H9 (cell line): ENCODE results near the gene SCFD2. TPM values are rescaled to one million over a fixed set of nuclear protein-coding genes. Genes with fewer than 3 reads are reported as not detected.

Experiments used
- DNase-seq: peaks from one replicate; pipeline ENCODE4 v3.0.0-alpha.2; 2017
- H2AFZ ChIP-seq: one replicate; pipeline ENCODE4 v1.6.1; 2013; ENCODE audit warnings: mild to moderate bottlenecking, low read length, control low read depth, moderate library complexity
- H2AK5ac ChIP-seq: 2 replicates; pipeline ENCODE4 v1.6.1; 2013; ENCODE audit warnings: low read length, control low read depth, mixed read lengths; ENCODE audit not compliant: insufficient read length
- H2BK120ac ChIP-seq: one replicate; pipeline ENCODE4 v1.6.1; 2013; ENCODE audit warnings: low read depth, mild to moderate bottlenecking, low read length, control low read depth, inconsistent platforms; ENCODE audit not compliant: poor library complexity, severe bottlenecking
- H2BK12ac ChIP-seq: 2 replicates; pipeline ENCODE4 v1.6.1; 2013; ENCODE audit warnings: low read length, control low read depth, mixed read lengths, low read depth; ENCODE audit not compliant: insufficient read length
- H2BK15ac ChIP-seq: 2 replicates; pipeline ENCODE4 v1.6.1; 2013; ENCODE audit warnings: low read depth, low read length, control low read depth
- H2BK20ac ChIP-seq: one replicate; pipeline ENCODE4 v1.6.1; 2013; ENCODE audit warnings: low read depth, mild to moderate bottlenecking, low read length, control low read depth, inconsistent platforms; ENCODE audit not compliant: poor library complexity, severe bottlenecking
- H2BK5ac ChIP-seq: 2 replicates; pipeline ENCODE4 v1.6.1; 2013; ENCODE audit warnings: low read length, control low read depth, mixed read lengths; ENCODE audit not compliant: insufficient read length
- H3K14ac ChIP-seq: 2 replicates; pipeline ENCODE4 v1.6.1; 2013; ENCODE audit warnings: low read length, control low read depth; ENCODE audit not compliant: insufficient read depth
- H3K18ac ChIP-seq: 2 replicates; pipeline ENCODE4 v1.6.1; 2013; ENCODE audit warnings: low read depth, mild to moderate bottlenecking, mixed read lengths, low read length, control low read depth; ENCODE audit not compliant: insufficient read length
- H3K23ac ChIP-seq: 2 replicates; pipeline ENCODE4 v1.6.1; 2013; ENCODE audit warnings: low read length, control low read depth, mixed read lengths, low read depth; ENCODE audit not compliant: insufficient read length
- H3K23me2 ChIP-seq: 2 replicates; pipeline ENCODE4 v1.6.1; 2013; ENCODE audit warnings: low read depth, mild to moderate bottlenecking, mixed read lengths, low read length, control low read depth; ENCODE audit not compliant: insufficient read length, poor library complexity, severe bottlenecking
- H3K27ac ChIP-seq: 2 replicates; pipeline ENCODE4 v1.5.1; 2013; ENCODE audit warnings: low read length, control low read depth, mixed read lengths, low read depth; ENCODE audit not compliant: insufficient read length
- H3K27me3 ChIP-seq: 2 replicates; pipeline ENCODE4 v1.6.1; 2013; ENCODE audit warnings: low read length, control low read depth, inconsistent platforms; ENCODE audit not compliant: insufficient read depth
- H3K4ac ChIP-seq: 2 replicates; pipeline ENCODE4 v1.6.1; 2013; ENCODE audit warnings: low read depth, mild to moderate bottlenecking, control low read depth, inconsistent platforms, low read length, moderate library complexity
- H3K4me1 ChIP-seq: 2 replicates; pipeline ENCODE4 v1.6.1; 2013; ENCODE audit warnings: low read length, control low read depth, inconsistent platforms; ENCODE audit not compliant: insufficient read depth
- H3K4me2 ChIP-seq: 2 replicates; pipeline ENCODE4 v1.6.1; 2013; ENCODE audit warnings: low read length, control low read depth, mixed read lengths; ENCODE audit not compliant: insufficient read length, insufficient read depth
- H3K56ac ChIP-seq: 2 replicates; pipeline ENCODE4 v1.6.1; 2013; ENCODE audit warnings: low read depth, mild to moderate bottlenecking, mixed read lengths, low read length, control low read depth; ENCODE audit not compliant: insufficient read length
- H3K79me1 ChIP-seq: 2 replicates; pipeline ENCODE4 v1.6.1; 2013; ENCODE audit warnings: low read depth, mild to moderate bottlenecking, moderate library complexity, low read length, control low read depth, inconsistent platforms; ENCODE audit not compliant: insufficient read depth, poor library complexity, severe bottlenecking
- H3K79me2 ChIP-seq: 2 replicates; pipeline ENCODE4 v1.6.1; 2013; ENCODE audit warnings: low read length, control low read depth, inconsistent platforms; ENCODE audit not compliant: insufficient read depth
- H3K9ac ChIP-seq: 2 replicates; pipeline ENCODE4 v1.6.1; 2013; ENCODE audit warnings: low read length, control low read depth, mixed read lengths; ENCODE audit not compliant: insufficient read length; ENCODE audit errors: extremely low read depth
- H3K9me3 ChIP-seq: one replicate; pipeline ENCODE4 v1.6.1; 2013; ENCODE audit warnings: low read depth, low read length, inconsistent platforms; ENCODE audit not compliant: control insufficient read depth
- H3T11ph ChIP-seq: one replicate; pipeline ENCODE4 v1.6.1; 2013; ENCODE audit warnings: mild to moderate bottlenecking, low read length, control low read depth, inconsistent platforms
- H4K20me1 ChIP-seq: one replicate; pipeline ENCODE4 v1.6.1; 2013; ENCODE audit not compliant: control insufficient read depth, insufficient read length, insufficient read depth
- H4K5ac ChIP-seq: 2 replicates; pipeline ENCODE4 v1.6.1; 2013; ENCODE audit warnings: low read depth, mild to moderate bottlenecking, mixed read lengths, low read length, control low read depth; ENCODE audit not compliant: insufficient read length
- H4K8ac ChIP-seq: replicated peaks from 2 replicates; pipeline ENCODE4 v1.6.1; 2013; ENCODE audit warnings: low read length, control low read depth, mixed read lengths, low read depth; ENCODE audit not compliant: insufficient read length
- H4K91ac ChIP-seq: 2 replicates; pipeline ENCODE4 v1.6.1; 2013; ENCODE audit warnings: low read depth, mild to moderate bottlenecking, moderate library complexity, mixed read lengths, low read length, control low read depth; ENCODE audit not compliant: insufficient read length
- H3K27ac Mint-ChIP-seq, 3 experiments: 2 replicates in 2 of 3; 3 replicates in 1 of 3; pipeline ENCODE4 v1.8.0; 2020 to 2021; ENCODE audit warnings: mixed read lengths in 3 of 3, mild to moderate bottlenecking in 1 of 3, moderate library complexity in 1 of 3
- H3K27me3 Mint-ChIP-seq: 2 replicates; pipeline ENCODE4 v1.8.0; 2021; ENCODE audit warnings: low read depth, mild to moderate bottlenecking, moderate library complexity, mixed read lengths
- H3K36me3 Mint-ChIP-seq, 3 experiments: 2 replicates in 2 of 3; 3 replicates in 1 of 3; pipeline ENCODE4 v1.8.0; 2020 to 2021; ENCODE audit warnings: low read depth in 3 of 3, mixed read lengths in 3 of 3; ENCODE audit not compliant: insufficient read depth in 1 of 3
- H3K4me1 Mint-ChIP-seq, 2 experiments: 2 replicates each; pipeline ENCODE4 v1.8.0; 2020; ENCODE audit warnings: mixed read lengths in 2 of 2
- H3K4me3 Mint-ChIP-seq, 2 experiments: 2 replicates in 1 of 2; 3 replicates in 1 of 2; pipeline ENCODE4 v1.8.0; 2020 to 2021; ENCODE audit warnings: mild to moderate bottlenecking in 2 of 2, mixed read lengths in 2 of 2, moderate library complexity in 1 of 2
- H3K9me3 Mint-ChIP-seq, 2 experiments: 2 replicates in 1 of 2; 3 replicates in 1 of 2; pipeline ENCODE4 v1.8.0; 2020; ENCODE audit warnings: mild to moderate bottlenecking in 2 of 2, mixed read lengths in 2 of 2, moderate library complexity in 1 of 2
- WGBS: extraction: QIAGEN DNeasy Blood & Tissue Kit; methylation state at CpG from one replicate; pipeline ENCODE4 v1.1.7; 2013; ENCODE audit warnings: missing lambda C conversion rate, low lambda C conversion rate, mixed read lengths; ENCODE audit not compliant: insufficient read length; ENCODE audit errors: extremely low coverage; 5-methylcytosine and 5-hydroxymethylcytosine counted together
- total RNA-seq: library from RNA; stranded (reverse); gene quantifications from 2 replicates; pipeline ENCODE4 v1.2.1, GENCODE V29; 2021
- TF ChIP-seq, protein P1 (sequence below): fragments of 200-600 bp; sonication (generic); conservative IDR thresholded peaks from 3 replicates; pipeline ENCODE4 v1.8.0; 2021; ENCODE audit warnings: antibody characterized with exemption, mild to moderate bottlenecking

The SCFD2 gene
- total RNA-seq, 1 experiment from 2014 or later = 10.1 TPM

DNA sequence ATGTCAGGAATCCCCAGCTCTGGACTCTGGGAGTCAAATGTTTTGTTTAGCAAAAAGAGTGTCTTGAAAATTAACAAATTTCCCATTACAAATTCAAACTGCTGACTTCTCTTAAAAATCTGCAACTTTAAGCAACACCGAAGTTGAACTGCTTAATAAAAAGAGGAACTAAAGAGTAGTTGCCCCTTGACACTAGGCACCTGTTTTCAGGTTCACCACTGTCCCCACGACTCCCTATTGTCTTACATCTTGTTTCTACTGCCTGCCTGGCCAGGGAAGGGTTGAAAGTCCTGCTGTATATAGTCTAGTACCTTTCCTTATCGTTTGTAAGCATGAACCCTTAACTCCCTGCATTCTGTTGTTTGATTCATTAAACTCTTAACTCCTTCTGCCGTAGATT lies 173.9 kb downstream of the SCFD2 start:
- TF ChIP-seq, protein P1, sequence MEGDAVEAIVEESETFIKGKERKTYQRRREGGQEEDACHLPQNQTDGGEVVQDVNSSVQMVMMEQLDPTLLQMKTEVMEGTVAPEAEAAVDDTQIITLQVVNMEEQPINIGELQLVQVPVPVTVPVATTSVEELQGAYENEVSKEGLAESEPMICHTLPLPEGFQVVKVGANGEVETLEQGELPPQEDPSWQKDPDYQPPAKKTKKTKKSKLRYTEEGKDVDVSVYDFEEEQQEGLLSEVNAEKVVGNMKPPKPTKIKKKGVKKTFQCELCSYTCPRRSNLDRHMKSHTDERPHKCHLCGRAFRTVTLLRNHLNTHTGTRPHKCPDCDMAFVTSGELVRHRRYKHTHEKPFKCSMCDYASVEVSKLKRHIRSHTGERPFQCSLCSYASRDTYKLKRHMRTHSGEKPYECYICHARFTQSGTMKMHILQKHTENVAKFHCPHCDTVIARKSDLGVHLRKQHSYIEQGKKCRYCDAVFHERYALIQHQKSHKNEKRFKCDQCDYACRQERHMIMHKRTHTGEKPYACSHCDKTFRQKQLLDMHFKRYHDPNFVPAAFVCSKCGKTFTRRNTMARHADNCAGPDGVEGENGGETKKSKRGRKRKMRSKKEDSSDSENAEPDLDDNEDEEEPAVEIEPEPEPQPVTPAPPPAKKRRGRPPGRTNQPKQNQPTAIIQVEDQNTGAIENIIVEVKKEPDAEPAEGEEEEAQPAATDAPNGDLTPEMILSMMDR = no peak
- Histone ChIP-seq H3K27ac (no peak overlapping the region), H2BK20ac (no peak overlapping the region), H3K14ac (no peak overlapping the region), H3K4me1 (no peaks in the 10 kb centered on the region), H3K23ac (no peak overlapping the region), H3T11ph (no peak overlapping the region), H3K23me2 (no peaks in the 10 kb centered on the region), H2BK12ac (no peak overlapping the region), H3K4me2 (no peak overlapping the region), H2BK5ac (no peak overlapping the region), H4K20me1 (no peaks in the 10 kb centered on the region), H4K5ac (no peak overlapping the region), H3K27me3 (no peaks in the 10 kb centered on the region), H3K9me3 (no peaks in the 10 kb centered on the region), H4K8ac (no peak overlapping the region), H2BK15ac (no peak overlapping the region), H3K18ac (no peak overlapping the region), H3K9ac (no peak overlapping the region), H4K91ac (no peak overlapping the region), H3K56ac (no peak overlapping the region), H3K4ac (no peak overlapping the region), H2AK5ac (no peak overlapping the region), H3K79me1 (no peaks in the 10 kb centered on the region), H2AFZ (no peak overlapping the region), H2BK120ac (no peak overlapping the region), H3K79me2 (no peaks in the 10 kb centered on the region)
- WGBS = no CpG with 5 or more reads among the region's 4 CpGs
- Mint-ChIP-seq H3K27me3 (no peaks in the 10 kb centered on the region), H3K4me1 (peaks cover 0 to 3% of the 10 kb centered on the region in 2 experiments; a peak in 1 of 4 replicates), H3K4me3 (no peak overlapping the region), H3K27ac (no peak overlapping the region), H3K9me3 (no peaks in the 10 kb centered on the region), H3K36me3 (no peaks in the 10 kb centered on the region)
- no peak for DNase-seq
